ENCODE measurements around the gene DNAH10.

The DNAH10 gene

DNA sequence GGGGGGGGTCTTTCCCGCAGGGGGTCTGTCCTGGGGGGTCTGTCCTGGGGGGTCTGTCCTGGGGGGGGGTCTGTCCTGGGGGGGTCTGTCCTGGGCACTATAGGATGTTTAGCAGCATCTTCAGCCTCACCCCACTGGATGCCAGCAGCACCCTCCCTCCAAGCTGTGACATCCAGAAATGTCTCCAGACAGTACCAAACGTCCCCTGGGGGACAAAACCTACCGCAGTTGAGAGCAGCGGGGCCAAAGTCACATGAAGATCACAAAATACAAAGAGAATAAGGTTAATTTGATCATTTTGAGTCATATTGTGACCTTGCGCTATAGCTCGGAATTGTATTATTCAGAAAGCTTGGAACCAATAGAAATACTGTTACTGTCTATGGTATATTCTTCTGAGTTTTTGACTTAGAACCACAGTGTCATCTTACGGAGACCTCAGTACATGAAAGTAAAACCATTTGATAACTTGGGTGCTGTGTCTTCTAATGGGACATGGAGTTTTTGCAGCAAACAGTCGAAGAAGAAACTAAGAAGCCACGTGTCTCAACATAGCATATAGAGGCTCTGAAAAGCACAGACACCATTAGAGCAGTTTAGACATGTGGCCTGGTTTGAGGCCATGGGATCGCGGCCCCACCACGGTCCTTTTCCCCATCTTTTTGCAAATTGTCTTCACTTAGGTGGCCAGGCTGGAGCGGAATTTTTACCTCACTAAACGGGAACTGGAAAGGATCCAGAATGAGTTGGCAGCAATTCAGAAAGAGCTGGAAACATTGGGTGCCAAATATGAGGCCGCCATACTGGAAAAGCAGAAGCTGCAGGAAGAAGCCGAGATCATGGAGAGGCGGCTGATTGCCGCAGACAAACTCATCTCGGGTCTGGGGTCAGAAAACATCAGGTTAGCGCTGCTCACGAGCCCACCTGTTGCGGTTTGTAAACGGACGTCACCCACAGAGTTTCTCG lies 150.6 kb downstream of the DNAH10 start:
- H3K4me3 ChIP-seq (ENCODE audit: low read depth, low read length) = no peak overlapping the region
- DNase-seq (ENCODE audit: low read depth, low spot score) = no peak
- ChIA-PET POLR2A (no interaction called here), CTCF (interaction anchor here (1.3 to 4.2 kb wide), 2 partner anchors 8 to 11 kb away, joined by 3 to 36 read pairs; no protein-coding TSS in a partner anchor)
- TF ChIP-seq, protein P1, sequence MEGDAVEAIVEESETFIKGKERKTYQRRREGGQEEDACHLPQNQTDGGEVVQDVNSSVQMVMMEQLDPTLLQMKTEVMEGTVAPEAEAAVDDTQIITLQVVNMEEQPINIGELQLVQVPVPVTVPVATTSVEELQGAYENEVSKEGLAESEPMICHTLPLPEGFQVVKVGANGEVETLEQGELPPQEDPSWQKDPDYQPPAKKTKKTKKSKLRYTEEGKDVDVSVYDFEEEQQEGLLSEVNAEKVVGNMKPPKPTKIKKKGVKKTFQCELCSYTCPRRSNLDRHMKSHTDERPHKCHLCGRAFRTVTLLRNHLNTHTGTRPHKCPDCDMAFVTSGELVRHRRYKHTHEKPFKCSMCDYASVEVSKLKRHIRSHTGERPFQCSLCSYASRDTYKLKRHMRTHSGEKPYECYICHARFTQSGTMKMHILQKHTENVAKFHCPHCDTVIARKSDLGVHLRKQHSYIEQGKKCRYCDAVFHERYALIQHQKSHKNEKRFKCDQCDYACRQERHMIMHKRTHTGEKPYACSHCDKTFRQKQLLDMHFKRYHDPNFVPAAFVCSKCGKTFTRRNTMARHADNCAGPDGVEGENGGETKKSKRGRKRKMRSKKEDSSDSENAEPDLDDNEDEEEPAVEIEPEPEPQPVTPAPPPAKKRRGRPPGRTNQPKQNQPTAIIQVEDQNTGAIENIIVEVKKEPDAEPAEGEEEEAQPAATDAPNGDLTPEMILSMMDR (IDR thresholded peaks at IDR 0.05; ENCODE audit: insufficient read depth, low read length, missing control alignments) = no peak

- ChIA-PET POLR2A (no interaction called here), CTCF (interaction anchor here (4.2 kb wide), 1 partner anchor 10 kb away, joined by 36 read pairs; no protein-coding TSS in a partner anchor)
- H3K4me3 ChIP-seq (ENCODE audit: low read depth, low read length) = no peak overlapping the region
- no peak for DNase-seq (ENCODE audit: low read depth, low spot score)
- TF ChIP-seq, protein P1 (IDR thresholded peaks at IDR 0.05; ENCODE audit: insufficient read depth, low read length, missing control alignments) = no peak
Measured at GRCh38 chr12:123914726-123915333, 152.7 kb downstream of the DNAH10 start.

GRCh38 chr12:123916729-123917128 lies 154.6 kb downstream of the DNAH10 start:
- ChIA-PET CTCF (interaction anchor here (1.3 to 4.2 kb wide), 2 partner anchors 9 to 12 kb away, joined by 3 to 36 read pairs; no protein-coding TSS in a partner anchor), POLR2A (no interaction called here)
- DNase-seq (ENCODE audit: low read depth, low spot score) = no peak
- H3K4me3 ChIP-seq (ENCODE audit: low read depth, low read length) = no peak overlapping the region
- TF ChIP-seq, protein P1 (IDR thresholded peaks at IDR 0.05; ENCODE audit: insufficient read depth, low read length, missing control alignments) = no peak

DNA sequence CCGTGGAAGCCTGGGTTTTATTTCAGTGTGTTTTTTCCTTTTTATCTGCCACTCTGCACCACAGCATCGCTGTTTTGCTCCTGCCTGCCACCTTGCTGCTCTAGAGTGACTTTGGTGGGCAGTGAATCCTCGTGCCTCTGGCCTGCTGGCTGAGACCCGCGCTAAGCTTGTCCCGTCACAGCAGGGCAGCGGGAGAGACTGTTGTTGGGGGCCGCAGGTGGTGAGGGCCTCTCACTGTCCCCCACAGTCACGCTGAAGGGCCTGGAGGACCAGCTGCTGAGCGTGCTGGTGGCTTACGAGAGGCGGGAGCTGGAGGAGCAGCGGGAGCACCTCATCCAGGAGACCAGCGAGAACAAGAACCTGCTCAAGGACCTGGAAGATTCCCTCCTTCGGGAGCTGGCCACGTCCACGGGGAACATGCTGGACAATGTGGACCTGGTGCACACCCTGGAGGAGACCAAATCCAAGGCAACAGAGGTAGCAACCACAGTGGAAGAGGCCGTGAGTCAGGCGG lies 155.3 kb downstream of the DNAH10 start:
- no peak overlapping the region for H3K4me3 ChIP-seq (ENCODE audit: low read depth, low read length)
- TF ChIP-seq, protein P1 (IDR thresholded peaks at IDR 0.05; ENCODE audit: insufficient read depth, low read length, missing control alignments) = no peak
- no peak for DNase-seq (ENCODE audit: low read depth, low spot score)
- POLR2A ChIA-PET = no interaction called here
- CTCF ChIA-PET = interaction anchor here (1.3 to 3.1 kb wide), 2 partner anchors 9 to 13 kb away, joined by 3 to 30 read pairs; no protein-coding TSS in a partner anchor

DNA sequence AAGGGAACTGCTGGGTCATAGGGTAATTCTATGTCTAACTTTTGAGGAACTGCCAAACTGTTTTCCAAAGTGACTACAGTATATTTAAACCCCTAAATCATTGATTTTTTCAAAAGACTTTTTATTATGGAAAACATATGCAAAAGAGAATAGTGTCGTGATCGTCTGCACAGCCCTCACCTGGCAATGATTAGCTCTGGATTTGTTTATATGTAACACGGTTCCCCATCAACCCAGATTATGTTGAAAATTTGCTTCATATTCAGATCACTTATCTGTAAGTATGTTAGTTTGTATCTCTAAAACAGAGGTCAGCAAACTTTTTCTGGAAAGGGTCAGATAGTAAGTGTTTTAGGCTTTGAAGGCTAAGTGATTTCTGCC lies 157.9 kb downstream of the DNAH10 start:
- no peak for DNase-seq (ENCODE audit: low read depth, low spot score)
- ChIA-PET CTCF (interaction anchor here (1.8 to 3.1 kb wide), 2 partner anchors 16 to 64 kb away, joined by 7 to 30 read pairs; no protein-coding TSS in a partner anchor), POLR2A (no interaction called here)
- TF ChIP-seq, protein P1 (IDR thresholded peaks at IDR 0.05; ENCODE audit: insufficient read depth, low read length, missing control alignments) = no peak
- H3K4me3 ChIP-seq (ENCODE audit: low read depth, low read length) = no peak overlapping the region

DNA sequence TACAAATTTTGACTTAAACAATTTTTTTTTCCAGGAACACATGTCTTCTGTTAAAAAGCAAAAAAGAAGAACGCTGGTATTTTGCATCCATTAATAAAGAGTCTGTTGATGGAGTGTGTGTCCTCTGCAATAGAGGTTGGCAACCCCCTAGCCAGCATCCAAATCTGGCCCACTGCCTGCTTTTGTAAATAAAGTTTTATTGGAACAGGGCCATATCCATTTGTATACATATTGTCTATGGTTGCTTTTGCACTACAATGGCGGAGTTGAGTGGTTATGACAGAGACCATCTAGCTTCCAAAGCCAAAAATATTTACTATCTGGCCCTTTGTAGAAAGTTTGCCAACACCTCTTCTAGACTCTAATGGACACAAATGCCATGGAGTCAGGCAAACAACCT lies 160.9 kb downstream of the DNAH10 start:
- no peak for DNase-seq (ENCODE audit: low read depth, low spot score)
- TF ChIP-seq, protein P1 (IDR thresholded peaks at IDR 0.05; ENCODE audit: insufficient read depth, low read length, missing control alignments) = no peak

More for the DNA sequence above, 160.9 kb downstream of the DNAH10 start:
- no peak overlapping the region for H3K4me3 ChIP-seq (ENCODE audit: low read depth, low read length)
- POLR2A ChIA-PET = no interaction called here
- CTCF ChIA-PET = interaction anchor here (1.3 to 1.5 kb wide), 3 partner anchors 10 to 18 kb away, joined by 3 to 4 read pairs (median 4); no protein-coding TSS in a partner anchor
